HEK293 (cell line): Measurements from ENCODE around the gene B4GALNT4.

Source experiments
- BCL11A ChIP-seq: fragments of 450-650 bp; formaldehyde crosslinking; IDR thresholded peaks from 2 replicates; pipeline ENCODE4 v1.5.1; 2016; ENCODE audit warnings: low read depth, missing biosample characterization, missing genetic modification characterization
- KLF1 ChIP-seq: fragments of 450-650 bp; formaldehyde crosslinking; IDR thresholded peaks from 2 replicates; pipeline ENCODE4 v1.5.1; 2016; ENCODE audit warnings: missing biosample characterization, missing genetic modification characterization
- PRDM1 ChIP-seq: fragments of 450-650 bp; formaldehyde crosslinking; IDR thresholded peaks from 2 replicates; pipeline ENCODE4; 2016; ENCODE audit warnings: missing biosample characterization, missing genetic modification characterization
- SP3 ChIP-seq: fragments of 450-650 bp; formaldehyde crosslinking; IDR thresholded peaks from 2 replicates; pipeline ENCODE4 v1.5.1; 2016; ENCODE audit warnings: missing biosample characterization, missing genetic modification characterization
- ZNF175 ChIP-seq: fragments of 450-650 bp; formaldehyde crosslinking; IDR thresholded peaks from 2 replicates; pipeline ENCODE4 v1.5.1; 2016; ENCODE audit warnings: missing biosample characterization, missing genetic modification characterization
- ZNF302 ChIP-seq: fragments of 450-650 bp; formaldehyde crosslinking; IDR thresholded peaks from 2 replicates; pipeline ENCODE4 v1.5.1; 2016; ENCODE audit warnings: missing biosample characterization, missing genetic modification characterization, low read depth
- ZNF311 ChIP-seq: fragments of 450-650 bp; formaldehyde crosslinking; IDR thresholded peaks from 2 replicates; pipeline ENCODE4 v1.5.1; 2017; ENCODE audit warnings: missing biosample characterization, missing genetic modification characterization, borderline replicate concordance
- TF ChIP-seq, protein P1 (sequence below): sonication (generic); formaldehyde crosslinking; IDR thresholded peaks from 2 replicates; pipeline ENCODE4 v1.8.1; 2022; ENCODE audit warnings: mild to moderate bottlenecking, moderate library complexity, missing genetic modification reagents
- TF ChIP-seq, protein P2 (sequence below): fragments of 450-650 bp; formaldehyde crosslinking; IDR thresholded peaks from 2 replicates; pipeline ENCODE4 v1.5.1; 2016; ENCODE audit warnings: missing biosample characterization, missing genetic modification characterization
- TF ChIP-seq, protein P3 (sequence below): fragments of 450-650 bp; formaldehyde crosslinking; conservative IDR thresholded peaks from 2 replicates; pipeline ENCODE4 v1.5.1; 2016; ENCODE audit warnings: low read depth, missing biosample characterization, missing genetic modification characterization

DNA sequence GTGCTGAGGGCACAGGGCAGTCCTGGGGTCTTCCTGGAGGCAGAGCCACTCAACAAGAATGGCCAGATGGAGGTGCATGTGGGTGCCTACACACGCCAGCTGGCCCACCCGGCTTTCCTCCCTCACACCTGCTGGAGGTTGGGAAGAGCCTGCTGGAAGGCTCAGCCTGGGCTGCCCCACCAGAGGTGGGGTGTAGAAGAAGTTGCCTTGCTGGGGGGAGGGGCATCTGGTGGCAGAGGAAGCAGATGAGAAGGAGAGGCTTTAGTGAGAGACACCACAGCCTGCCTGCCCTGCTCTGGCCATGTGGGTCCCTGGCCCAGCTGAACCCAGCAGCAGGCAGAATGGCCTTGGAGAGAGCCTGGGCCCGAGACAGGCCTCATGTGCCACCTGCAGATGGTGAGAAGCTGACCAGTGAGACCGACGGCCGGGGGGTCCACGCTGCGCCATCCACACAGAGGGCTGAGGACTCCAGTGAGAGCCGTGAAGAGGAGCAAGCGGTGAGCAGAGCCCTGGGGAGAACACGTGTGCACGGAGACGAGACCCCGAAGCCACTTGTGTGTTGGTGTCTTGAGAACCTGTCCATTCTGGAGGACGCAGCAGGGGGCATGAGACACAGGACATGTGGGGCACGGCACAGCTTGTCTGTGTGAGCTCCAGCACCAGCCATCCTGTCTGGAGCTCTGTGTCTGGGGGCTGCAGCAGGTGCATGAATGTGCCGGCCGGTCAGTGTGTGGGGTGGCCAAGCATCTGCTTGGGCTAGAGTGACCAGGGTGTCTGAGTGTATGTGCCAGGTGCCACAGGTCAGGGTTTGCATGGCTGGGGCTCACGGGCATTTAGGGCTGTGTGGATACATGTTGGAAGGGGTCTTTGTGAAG lies 2.7 kb downstream of the B4GALNT4 start:
- TF ChIP-seq, protein P1, sequence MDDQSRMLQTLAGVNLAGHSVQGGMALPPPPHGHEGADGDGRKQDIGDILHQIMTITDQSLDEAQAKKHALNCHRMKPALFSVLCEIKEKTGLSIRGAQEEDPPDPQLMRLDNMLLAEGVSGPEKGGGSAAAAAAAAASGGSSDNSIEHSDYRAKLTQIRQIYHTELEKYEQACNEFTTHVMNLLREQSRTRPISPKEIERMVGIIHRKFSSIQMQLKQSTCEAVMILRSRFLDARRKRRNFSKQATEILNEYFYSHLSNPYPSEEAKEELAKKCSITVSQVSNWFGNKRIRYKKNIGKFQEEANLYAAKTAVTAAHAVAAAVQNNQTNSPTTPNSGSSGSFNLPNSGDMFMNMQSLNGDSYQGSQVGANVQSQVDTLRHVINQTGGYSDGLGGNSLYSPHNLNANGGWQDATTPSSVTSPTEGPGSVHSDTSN (CRISPR knock-in tag) = no peak
- TF ChIP-seq, protein P2, sequence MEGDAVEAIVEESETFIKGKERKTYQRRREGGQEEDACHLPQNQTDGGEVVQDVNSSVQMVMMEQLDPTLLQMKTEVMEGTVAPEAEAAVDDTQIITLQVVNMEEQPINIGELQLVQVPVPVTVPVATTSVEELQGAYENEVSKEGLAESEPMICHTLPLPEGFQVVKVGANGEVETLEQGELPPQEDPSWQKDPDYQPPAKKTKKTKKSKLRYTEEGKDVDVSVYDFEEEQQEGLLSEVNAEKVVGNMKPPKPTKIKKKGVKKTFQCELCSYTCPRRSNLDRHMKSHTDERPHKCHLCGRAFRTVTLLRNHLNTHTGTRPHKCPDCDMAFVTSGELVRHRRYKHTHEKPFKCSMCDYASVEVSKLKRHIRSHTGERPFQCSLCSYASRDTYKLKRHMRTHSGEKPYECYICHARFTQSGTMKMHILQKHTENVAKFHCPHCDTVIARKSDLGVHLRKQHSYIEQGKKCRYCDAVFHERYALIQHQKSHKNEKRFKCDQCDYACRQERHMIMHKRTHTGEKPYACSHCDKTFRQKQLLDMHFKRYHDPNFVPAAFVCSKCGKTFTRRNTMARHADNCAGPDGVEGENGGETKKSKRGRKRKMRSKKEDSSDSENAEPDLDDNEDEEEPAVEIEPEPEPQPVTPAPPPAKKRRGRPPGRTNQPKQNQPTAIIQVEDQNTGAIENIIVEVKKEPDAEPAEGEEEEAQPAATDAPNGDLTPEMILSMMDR = no peak
- no peak for TF ChIP-seq PRDM1 (tag by site-specific recombination)
- TF ChIP-seq, protein P3, sequence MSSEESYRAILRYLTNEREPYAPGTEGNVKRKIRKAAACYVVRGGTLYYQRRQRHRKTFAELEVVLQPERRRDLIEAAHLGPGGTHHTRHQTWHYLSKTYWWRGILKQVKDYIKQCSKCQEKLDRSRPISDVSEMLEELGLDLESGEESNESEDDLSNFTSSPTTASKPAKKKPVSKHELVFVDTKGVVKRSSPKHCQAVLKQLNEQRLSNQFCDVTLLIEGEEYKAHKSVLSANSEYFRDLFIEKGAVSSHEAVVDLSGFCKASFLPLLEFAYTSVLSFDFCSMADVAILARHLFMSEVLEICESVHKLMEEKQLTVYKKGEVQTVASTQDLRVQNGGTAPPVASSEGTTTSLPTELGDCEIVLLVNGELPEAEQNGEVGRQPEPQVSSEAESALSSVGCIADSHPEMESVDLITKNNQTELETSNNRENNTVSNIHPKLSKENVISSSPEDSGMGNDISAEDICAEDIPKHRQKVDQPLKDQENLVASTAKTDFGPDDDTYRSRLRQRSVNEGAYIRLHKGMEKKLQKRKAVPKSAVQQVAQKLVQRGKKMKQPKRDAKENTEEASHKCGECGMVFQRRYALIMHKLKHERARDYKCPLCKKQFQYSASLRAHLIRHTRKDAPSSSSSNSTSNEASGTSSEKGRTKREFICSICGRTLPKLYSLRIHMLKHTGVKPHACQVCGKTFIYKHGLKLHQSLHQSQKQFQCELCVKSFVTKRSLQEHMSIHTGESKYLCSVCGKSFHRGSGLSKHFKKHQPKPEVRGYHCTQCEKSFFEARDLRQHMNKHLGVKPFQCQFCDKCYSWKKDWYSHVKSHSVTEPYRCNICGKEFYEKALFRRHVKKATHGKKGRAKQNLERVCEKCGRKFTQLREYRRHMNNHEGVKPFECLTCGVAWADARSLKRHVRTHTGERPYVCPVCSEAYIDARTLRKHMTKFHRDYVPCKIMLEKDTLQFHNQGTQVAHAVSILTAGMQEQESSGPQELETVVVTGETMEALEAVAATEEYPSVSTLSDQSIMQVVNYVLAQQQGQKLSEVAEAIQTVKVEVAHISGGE (tag by site-specific recombination) = no peak
- TF ChIP-seq ZNF175 (tag by site-specific recombination) = no peak
- TF ChIP-seq SP3 (tag by site-specific recombination) = no peak
- TF ChIP-seq ZNF302 (tag by site-specific recombination) = no peak
- no peak for TF ChIP-seq KLF1
- TF ChIP-seq ZNF311 (tag by site-specific recombination) = no peak
- TF ChIP-seq BCL11A (tag by site-specific recombination) = no peak
